Stimulated activated naive CD4-positive, alpha-beta T cell (primary cell): ENCODE data around the gene STXBP4.
"Not testable (repeated sequence)": the region's sequence is repeated elsewhere in the genome, so short reads cannot be mapped to it uniquely, and the experiment has no call there.

ENCODE experiments used
- DNase-seq, 6 experiments: peaks; one replicate each; lab custom pipeline; 2025; lab: John Stamatoyannopoulos, UW

The STXBP4 gene

DNA sequence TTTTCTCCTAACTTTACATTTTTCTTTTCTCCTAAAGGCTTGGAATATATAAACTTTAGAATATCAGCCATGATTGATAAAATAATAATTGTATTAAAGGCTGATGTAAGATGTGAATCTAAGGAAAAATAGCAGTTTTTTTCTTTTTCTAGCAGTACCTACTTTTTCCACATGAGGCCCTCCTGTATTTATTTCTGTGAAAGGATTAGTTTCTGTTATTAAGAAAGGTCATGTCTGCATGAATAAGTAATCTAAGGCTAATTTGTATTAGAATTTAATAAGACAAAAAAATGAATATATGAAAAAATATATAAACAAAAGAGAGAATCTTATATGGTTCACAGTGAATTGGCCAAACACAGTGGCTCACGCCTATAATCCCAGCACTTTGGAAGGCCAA lies 85.3 kb downstream of the STXBP4 start:
- DNase-seq, result no peak

DNA sequence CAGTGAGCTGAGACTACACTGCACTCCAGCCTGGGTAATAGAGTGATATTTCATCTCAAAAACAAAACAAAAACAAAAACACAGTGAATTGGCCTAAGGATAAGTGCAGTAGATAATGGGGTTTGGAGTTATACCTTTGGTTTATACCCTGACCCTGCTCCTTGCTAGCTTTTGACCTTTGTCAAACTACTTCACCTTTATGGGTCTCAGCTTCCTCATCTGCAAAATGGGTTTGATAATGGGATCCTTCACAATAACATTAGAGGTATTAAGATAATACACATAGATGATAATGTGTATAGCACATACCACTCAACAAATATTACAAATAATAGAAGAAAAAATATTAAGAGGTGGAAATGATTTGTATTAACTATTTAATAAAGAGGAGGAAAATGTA lies 85.9 kb downstream of the STXBP4 start:
- no peak for DNase-seq

DNA sequence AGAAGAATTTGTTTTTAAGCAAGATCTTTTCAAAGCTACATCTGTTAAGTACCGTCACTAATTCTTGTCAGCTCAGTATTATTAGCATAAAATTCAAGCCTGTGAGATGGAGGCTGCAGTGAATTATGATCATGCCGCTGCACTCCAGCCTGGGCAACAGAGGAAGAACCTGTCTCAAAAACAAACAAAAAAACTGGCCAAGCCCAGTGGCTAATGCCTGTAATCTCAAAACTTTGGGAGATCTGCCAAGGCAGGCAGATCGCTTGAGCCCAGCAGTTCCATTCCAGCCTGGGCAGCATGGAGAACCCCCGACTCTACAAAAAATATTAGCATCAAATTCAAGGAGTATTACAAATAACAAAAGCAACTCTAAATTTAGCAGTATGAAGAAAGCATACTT lies 88.0 kb downstream of the STXBP4 start:
- DNase-seq, result no peak

DNA sequence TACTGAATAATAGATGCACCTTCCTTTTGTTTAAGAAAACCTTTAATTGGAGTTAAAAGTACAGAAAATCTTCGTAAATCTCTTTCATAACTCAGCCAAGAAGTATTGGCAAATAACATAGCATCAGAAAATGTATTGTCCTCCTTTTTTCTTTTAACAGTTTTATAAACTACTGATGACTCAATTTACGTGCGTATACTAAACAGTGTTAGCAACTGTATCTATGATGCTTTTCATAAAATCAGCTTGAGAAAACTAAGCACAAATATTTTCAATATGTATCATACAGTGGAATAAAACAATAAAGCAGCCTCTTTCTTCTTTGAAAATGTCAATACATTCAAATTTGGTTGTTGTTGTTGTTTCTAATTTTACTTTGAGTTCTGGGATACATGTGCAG lies 88.6 kb downstream of the STXBP4 start:
- DNase-seq, result no peak

DNA sequence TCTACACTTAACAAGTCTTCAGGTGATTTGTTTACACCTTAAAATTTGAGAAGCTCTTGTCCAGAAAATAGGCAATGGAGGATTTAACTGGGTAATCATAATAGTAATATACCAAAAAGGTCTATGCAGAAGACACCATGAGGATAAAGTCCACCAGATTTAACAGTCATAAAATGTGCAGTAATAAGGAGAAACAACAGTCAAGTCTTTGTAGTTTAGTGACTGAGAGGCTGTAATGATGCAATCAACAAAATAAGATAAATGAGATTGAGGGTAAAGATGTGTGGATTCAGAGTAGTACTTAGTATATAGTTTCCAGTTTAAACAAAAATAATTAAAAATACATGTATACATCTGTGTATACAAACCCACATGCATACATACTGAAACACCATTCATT lies 91.2 kb downstream of the STXBP4 start:
- no peak for DNase-seq

DNA sequence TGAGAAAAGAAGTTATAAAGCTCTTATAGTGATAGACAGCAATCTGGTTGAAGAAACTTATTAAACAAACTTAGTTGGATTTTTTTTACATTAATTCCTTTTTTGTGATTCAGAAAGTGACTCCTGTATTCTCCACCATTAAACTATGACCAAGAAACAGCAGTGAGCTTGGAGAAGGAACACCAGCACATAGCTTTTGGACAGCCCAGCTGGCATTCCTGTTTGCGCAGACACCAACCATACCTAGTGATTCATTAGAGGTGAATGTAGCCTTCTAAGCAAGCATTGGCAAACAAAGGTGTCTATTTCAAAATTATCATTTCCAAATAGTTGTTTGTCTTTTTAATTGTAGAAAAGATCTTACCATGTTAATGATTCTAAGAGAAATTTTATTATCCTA lies 94.4 kb downstream of the STXBP4 start:
- no peak for DNase-seq

DNA sequence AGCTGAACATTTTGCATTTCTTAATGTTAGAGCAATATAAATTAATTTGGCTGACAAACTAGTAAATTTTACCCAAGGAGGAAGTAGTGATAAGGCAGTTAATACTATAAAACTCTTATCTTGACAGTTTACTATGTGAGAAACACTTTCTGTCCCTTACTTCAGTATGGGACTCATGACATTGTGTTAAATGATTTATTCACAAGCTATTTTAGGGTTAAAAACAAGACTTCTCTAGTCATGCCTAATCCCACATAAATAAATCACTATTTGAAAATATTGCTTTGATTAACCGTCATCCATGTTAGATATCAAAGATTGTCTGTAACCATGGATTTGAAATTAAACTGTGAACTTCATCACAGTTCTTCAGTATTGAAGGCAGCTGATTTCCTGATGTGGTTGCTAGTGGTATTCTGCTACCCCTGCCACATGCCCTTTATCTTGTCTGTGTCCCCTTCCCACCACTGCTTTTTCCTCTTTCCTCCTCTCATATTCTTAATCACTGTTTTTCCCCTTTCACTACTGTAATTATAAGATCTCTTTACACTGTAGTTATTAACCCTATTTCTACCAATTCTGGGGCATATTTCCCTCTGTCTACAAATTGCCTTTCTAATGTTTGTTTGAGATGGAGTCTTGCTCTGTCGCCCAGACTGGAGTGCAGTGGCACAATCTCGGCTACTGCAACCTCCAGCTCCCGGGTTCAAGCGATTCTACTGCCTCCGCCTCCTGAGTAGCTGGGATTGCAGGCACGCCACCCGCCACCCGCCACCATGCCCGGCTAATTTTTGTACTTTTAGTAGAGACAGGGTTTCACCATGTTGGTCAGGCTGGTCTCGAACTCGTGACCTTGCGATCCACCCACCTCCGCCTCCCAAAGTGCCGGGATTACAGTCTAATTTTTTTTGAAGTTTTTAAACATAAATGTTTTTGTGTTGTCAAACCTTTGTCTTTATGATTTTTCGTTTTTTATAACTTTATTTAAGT lies 95.6 kb downstream of the STXBP4 start:
- DNase-seq, result no peak

DNA sequence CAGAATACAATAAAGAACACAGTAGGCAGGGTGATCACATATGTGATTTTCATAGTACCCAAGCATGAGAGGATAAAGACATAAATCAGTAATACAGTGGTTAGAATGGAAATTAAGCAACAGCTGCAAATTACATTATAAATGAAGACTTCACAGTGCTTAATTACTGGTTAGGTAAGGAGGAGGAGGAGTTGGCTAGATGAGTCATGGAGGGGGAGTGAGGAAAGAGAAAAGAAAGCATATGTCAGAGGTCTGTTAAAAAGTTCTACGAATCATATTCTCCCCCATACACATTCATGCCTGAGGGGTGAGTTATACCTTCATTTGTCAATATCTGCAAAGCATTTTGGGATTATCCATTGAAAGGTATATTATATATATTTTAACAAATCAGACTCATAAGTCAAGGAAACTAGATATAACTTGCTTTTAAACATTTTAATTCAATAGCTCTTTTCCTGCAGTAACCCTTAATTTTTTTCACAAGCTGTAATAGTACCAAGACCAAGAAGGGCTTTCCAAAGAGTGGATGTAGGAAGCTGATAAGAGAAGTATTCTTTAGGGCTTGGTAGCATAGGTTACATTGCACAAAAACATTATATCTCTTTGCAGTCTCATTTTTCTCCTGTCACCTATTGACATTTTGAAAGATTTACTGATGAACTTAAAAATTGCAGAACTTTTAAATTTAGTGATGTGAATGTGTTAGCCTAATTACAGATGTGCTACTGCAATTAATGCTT lies 99.3 kb downstream of the STXBP4 start:
- no peak for DNase-seq

DNA sequence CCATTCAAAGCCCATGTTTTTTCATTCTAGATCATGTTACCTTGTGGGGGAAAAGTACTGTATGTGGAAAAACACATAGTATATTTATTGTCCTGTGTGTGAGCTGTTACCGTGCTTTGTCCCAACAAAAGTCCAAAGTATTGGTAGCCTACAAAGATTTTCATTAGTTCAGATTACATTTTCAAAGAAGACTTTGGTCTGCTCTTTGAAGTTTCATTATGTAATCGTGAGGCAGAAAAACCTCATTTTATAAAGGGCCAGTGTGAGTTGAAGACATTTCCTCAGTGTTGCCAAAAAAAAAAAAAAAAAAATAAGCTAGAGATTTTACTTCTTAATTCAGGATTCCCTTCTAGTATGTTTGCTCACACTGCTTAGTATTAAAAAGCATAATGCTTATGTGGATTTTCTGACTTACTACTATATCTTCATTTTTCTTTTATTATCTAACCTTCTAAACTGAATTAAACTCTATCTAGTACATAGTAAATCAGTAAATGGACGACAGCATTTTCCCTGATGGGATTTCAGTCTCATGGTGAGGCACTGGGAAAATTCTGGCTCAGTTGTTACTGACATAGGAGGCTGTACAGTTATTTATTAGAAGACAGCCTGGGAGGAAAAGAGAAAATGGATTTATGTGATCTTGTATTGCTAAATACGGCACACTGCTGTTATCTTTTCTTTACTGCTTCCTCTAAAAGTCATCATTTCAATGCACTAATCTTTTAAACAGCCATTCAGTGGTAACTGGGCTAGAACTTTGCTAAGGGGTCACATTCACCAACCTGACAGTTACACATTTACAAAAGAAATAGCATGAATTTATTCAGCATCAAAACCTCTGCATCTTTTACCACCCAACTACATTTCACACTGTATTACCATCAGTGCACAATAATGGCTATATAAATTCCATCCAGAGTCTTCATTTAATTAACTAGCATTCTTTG lies 100.6 kb downstream of the STXBP4 start:
- DNase-seq, result no peak

DNA sequence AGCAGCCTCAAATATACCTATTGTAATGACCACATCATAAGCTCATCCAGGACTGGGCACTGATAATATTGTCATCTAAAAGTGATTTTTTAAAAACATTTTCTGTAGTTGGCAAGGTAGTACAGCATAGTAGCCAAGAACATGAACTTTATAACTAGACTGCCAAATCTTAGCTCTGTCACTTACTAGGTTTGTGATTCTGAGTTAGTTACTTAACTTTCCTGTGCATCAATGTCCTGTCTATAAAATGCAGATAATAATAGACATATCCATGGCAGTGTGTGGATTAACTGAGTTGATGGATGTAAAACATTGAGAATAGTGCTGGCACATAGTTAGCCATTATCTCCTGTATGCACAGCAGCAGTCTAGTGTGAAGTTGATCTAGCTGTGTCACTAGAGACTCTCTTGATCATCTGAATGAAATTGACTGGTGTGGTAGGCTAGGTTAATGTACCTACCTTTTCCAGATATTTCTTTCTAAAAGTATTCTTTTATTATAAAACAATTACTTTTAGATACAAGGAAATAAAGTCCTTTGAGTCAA lies 101.5 kb downstream of the STXBP4 start:
- DNase-seq, result no peak

DNA sequence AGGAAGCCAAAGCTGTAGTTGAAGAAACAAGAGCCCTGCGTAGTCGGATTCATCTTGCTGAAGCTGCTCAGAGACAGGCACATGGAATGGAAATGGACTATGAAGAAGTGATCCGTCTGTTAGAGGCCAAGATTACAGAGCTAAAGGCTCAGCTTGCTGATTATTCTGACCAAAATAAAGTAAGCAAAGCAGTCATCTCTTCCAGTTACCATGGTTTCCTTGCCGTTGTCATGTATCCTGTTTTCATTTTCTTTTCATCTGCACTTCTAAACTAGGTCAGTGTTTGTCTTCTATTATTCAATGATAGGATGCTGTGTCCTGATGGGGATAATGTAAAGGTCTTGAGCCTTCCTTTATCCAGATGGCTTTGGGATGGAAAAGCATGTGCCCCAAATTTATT lies 104.3 kb downstream of the STXBP4 start:
- DNase-seq, result no peak

DNA sequence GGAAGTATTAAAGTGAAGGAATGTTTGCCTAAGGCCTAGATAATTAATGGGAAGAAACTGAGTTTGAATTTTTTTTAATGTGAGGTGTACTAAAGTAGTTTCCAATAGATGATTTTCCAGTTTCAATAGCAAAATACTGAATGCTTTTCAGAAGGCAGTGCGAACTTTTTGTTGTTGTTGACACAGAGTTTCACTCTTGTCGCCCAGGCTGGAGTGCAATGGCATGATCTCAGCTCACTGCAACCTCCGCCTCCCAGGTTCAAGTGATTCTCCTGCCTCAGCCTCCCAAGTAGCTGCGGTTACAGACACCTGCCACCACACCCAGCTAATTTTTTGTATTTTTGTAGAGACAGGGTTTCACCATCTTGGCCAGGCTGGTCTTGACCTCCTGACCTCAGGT lies 104.9 kb downstream of the STXBP4 start:
- DNase-seq, result not testable (repeated sequence)

DNA sequence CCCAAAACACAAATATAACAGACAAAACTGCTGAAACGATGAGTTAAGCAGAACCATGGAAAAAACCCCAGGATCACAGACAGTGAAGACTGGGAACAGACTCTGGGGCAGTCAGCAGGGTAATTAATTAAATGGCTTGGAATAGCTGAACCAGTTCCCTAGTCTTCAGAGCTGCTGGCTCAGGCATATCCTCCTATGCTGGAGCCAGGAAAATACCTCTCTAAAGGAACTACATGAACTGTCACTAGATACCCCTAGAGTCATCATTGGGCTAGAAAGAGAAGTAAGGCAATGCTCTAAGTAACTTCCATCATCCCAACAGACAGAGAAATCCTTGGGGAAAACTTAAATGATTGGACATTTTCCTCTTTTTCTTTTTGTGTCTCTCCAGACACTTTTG lies 113.0 kb downstream of the STXBP4 start:
- DNase-seq, result no peak

DNA sequence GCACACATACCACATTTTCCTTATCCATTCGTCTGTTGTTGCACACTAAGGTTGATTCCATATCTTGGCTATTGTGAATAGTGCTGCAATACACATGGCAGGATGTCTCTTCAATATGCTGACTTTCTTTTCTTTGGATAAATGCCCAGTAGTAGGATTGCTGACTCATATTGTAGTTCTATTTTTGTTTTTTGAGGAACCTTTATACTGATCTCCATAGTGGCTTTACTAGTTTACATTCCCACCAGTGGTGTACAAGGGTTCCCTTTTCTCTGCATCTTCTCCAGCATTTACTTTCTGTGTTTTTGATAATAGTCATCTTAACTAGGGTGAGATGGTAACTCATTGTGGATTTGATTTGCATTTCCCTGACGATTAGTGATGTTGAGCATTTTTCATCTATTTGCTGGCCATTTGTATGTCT lies 118.1 kb downstream of the STXBP4 start:
- DNase-seq, result no peak

DNA sequence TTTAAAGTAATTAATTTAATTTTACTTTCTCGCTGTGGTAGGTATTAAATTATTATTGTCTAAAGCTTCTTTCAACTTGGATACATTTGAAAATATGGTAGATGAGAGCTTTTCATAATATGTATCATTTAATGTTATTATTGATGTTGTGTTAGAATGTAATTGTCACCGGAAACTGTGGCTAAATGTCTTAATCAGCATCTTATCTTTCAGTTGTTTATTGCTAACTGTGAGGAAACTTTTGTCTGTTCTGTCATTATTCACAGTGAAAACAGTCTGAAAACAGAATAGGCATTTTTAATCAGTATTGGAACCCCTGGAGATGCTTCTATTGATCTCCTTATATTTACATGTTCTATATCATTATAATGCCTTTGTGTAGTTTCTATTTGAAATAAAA lies 120.7 kb downstream of the STXBP4 start:
- no peak for DNase-seq

DNA sequence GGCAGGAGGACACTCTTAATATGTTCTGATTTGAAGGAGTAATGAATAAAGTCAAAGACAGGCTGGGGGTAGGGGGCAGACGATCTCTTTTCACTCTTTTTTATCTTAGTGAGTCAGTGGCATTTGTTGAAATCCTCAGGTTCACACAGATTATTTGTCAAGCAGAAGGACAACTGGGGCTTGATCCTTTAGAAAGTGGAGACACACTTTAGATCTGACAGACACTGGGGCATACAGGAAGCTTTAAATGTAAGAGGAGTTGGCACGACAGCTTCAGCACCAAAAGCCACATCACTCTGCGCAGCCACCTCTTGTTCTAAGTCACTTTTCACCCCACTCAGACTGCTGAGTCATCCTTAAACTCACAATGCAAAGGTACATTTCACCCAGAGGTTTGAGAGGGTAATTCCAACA lies 121.5 kb downstream of the STXBP4 start:
- DNase-seq, result no peak

DNA sequence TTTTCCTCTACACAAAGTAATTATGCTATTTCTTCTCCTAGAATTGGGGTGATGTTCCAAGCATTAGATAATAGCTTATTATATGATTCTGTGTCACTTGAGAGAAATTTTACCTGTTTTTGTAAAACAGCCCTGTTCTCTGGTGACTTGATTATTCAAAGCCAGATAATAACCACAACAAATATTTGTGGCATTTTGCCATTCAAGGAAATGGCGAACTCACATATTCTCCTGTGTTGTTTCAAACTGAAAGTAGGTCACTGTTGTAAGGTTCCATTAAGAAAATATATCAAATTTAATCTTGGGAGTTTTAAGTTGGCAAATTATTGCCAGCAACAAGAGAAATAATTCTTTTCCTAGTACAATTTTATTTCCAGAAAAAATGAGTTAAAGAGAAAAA lies 124.8 kb downstream of the STXBP4 start:
- no peak for DNase-seq

DNA sequence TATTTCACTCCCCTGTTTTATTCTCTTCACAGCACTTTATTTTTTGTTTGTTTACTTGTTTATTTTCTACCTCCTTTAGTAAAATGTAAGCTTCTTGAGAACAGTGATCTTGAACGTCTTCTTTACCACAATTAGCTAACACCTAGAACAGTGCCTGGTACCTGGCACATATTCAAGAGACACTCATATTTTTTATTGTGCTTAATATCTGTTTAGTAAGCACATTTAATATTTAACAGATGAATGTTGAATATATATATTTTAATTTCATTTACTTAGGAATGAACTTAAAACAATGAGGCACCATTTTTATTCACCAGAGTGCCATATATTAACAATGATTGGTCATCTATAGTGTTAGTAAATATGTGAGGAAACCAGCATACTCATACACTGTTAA lies 130.2 kb downstream of the STXBP4 start:
- DNase-seq, result no peak

DNA sequence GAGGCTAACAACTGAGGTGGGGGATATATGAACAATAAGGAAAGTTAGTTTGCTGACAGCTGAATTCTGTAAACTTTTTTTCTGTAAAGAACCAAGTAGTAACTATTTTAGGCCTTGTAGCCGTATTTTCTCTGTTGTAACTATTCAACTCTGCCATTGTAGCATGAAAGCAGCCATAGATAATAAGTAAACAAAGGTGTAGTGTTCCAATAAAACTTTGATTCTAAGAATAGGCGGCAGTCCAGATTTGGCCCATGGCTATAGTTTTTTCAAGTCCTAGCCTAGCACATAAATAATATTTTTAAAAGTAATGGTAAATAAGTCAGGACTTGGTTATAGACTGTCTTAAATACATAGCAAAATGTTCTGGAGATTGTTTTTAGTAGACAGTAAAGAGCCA lies 142.0 kb downstream of the STXBP4 start:
- no peak for DNase-seq

DNA sequence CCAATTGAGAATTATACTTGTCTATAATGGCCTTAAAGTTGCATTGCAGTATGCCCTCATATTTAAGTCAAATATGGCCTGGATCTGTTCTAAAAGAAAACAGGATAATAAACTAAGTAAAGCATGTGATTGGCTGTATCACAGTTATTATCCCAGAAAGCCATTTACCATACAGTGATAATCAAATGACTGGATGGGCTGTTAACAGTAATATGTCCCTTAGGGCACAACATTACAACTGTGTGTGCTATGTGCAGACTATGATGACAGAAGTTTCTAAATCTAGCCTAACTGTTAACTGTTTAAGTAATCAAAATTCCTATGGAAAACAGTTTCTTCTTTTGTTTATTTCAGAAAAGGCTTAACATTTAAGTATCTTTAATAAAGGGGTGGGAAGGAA lies 145.7 kb downstream of the STXBP4 start:
- DNase-seq, result no peak

DNA sequence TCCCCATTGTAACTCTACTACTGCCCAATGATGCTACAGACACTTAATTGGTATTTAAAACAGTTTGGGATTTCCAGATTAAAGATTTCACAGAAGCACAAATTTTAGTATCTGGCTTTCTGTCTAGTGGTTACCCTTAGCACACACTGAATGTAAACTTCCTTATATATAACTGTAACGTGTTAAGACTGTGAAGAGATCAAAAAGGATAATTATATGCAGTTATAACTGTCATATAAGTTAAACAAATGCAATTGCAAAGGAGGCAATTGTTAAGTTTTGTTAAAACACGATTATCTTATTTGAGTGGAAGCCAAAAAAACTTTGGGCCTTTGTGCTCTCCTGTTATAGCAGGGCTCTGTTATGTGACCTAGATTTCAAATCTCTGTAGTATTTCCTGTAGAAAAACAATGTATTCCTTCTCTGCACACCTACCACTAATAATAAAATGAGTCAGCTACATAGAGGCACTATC lies 147.9 kb downstream of the STXBP4 start:
- no peak for DNase-seq

DNA sequence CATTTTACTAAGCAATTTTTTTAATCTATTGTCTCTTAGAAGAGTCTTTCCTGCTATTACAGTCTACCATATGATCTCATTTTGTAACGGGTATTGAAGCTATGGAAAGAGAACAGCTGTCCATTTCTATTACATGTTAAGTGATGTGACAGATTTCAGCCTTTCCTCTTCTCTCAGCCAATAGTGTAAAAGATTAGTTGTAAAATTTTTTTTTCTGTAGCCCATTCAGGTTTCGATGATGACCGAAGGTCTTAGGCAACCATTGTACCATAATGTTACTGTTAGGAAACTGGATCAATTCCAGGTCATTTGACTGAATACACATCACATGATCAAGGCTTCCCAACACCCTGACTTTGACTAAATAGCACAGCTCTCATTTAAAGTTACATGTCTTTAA lies 148.6 kb downstream of the STXBP4 start:
- no peak for DNase-seq
